ELR (cell line): ENCODE measurements around the gene SMYD3.

Experiments
- DNase-seq: peaks from one replicate; pipeline ENCODE4 v3.0.0-alpha.2; 2015; ENCODE audit warnings: low read depth

SMYD3 gene

DNA sequence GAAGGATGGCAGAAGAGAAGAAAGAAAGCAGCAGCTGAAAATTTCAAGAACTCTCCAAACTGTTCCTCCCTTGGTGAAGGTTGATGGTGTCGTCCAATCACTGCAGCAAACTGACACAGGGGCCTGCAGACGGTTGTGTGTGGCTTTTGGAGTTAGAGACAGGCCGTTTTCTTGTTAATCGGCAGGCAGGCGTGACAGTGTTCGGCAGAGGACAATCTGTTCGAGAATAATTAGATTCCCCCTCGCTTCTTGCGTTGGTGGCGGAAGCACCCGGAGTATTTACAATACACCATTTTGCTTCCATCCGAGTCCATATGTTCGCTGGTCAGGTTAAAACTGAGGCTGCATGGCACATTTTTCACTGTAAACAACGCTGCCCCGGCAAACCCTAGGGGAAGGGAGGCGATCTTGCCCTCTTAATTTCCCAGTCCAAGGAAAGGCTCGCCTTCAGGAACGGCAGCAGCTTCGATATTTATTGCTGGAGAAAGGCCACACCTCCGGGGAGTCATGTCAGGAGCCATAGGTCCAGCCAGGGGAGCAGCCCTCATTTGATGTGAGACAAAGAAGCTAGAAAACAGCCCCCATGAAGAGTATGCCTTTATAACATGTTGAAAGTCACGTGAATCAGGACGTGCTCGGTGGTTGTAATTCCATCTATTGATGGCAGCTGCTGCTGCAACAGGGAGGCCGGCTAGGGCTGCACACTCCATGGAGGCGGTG is 360.1 kb downstream of the SMYD3 start:
- DNase-seq, result no peak

DNA sequence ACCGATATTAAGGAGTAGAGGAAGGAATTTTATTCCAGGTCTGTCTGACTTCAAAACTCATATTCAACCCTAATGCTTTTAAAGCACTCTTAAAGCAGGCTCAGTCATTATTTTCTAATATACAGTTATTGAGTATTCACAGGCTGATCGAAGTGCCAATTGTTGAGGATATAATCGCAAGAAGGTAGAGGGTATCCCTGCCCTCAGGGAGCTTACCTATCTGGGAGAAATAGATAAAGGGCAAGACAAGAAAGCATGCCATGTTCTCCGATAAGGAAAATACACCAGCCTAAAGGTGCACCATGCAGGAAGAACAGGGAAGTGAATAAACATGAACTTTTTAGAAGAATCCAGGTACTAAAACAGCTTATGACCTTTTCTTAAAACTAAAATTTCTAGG is 361.2 kb downstream of the SMYD3 start:
- DNase-seq, result no peak

DNA sequence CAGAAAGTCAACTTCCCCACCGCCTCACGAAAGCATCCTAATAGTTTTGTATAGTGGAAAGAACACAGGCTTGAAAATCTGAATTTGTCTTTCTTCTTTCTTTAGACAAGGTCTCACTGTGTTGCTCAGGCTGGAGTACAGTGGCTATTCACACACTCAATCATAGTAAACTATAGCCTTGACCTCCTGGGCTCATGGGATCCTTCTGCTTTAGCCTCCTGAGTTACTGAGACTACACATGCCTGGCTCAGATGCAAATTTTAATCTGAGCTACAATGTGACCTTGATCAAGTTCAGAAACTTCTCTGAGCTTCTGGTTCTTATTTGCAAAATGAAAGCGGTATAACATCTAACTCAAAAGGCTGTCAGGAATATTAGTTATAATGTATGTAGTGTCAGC is 362.1 kb downstream of the SMYD3 start:
- no peak for DNase-seq

DNA sequence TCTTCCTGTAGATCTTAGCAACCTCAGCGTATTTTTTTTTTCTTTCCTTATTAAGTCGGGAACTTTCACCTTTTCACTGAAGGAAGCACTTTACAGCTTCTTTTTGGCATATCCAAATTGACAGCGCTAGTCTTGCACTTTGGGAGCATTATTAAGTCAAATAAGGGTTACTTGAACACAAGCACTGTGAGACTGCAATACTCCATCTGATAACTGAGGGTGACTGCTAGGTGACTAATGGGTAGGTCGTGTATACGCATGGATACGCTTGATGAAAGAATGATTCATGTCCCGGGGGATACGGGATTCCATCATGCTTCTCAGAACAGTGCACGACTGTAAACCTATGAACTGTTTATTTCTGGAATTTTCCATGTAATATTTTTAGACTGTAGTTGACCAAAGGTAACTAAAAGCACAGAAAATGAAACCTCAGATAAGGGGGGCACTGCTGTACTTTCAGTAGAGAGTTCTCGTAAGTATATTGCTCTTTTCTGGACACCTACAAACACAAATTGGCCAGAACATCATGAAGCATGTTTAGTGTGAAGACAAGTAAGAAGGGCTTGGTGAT is 364.7 kb downstream of the SMYD3 start:
- DNase-seq, result peak; percentile 97

DNA sequence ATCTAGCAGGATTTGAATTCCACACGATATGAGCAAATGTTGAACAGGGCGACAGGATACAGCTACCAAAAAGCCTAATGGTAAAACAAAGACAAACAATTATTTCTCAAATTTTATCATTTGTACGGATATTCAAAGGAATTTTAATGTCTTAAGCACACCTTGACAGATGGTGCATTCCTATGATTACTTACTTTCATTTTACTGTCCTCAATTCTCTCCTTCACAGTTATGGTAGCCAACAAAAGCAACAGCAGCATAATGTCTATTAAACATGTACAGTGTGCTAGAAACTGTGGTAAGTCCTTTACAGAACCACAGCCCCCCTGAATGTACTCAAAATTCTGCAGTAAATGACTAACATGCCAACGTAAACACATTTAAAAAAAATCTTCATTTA is 365.8 kb downstream of the SMYD3 start:
- no peak for DNase-seq

DNA sequence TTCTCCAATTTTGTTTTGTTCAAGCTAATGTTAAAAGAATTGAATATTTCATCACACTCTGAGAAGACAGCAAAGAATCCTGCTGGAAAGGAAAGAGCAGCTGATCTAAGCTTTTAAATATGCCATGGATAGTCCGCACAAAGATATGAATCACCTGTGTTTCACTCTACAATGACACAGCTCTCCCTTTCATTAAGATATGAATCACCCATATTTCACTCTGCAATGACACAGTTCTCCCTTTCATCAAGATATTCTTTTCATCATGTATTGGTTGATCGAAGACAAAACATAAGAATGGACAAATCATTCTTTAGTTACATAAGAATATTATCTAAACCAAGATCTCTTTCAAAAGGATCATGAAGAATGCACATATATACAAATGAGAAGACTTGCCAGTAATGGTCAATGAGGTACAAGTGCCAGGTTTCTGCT is 367.3 kb downstream of the SMYD3 start:
- DNase-seq, result peak; percentile 98

DNA sequence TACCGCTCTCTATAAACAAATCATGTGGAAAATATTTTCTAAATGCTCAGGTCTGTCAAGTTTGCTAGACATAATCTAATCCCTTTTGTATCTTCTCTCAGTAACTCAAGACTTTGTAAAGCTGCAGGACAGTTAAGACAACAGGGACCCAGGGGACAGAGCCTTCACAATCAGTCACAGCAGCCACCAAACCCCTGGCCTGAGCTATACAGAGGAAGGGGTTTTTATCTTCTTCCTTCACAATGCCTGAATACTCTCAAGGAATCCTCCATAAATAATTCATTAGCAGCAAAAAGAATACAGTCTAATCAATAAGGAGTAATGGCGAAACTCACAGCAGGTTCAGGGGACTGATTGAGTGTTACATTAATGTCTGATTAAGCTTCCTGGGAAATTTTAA is 368.3 kb downstream of the SMYD3 start:
- DNase-seq, result no peak

DNA sequence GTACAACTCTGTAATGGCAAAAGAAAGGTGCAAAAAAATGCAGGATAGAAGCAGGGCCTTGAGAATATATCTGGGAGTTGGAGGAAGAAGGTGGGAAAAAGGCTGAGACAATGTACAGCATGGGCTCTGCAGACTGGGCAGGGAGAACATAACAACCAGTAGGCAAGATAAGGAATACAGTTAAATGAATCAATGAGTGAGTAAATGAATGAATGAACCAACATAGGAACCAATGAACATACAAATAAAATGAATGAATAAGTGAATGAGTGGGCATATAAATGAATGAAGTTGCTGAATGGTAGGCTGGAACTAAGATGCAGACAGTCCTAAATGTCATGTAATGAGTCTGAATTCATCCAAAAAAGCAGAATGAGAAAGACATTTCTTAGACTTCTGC is 370.6 kb downstream of the SMYD3 start:
- no peak for DNase-seq

DNA sequence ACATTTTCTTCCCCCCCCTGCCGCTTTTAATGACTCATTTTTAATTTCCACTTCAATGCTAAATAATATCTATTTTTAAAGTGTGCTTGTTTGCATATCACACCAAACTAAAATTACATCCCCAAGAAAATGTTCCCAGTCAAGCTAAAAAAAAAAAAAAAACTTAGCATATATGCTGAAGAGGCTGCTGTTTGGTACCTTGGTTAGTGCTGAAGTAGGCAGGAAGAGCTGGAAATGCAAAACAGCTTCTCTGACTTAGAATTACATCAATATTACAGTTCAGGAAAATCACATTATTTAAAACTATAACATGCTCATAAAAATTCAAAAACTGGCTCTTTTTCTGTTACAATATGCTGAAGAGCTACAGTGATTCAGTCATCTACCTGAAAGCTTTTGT is 372.3 kb downstream of the SMYD3 start:
- DNase-seq, result no peak

DNA sequence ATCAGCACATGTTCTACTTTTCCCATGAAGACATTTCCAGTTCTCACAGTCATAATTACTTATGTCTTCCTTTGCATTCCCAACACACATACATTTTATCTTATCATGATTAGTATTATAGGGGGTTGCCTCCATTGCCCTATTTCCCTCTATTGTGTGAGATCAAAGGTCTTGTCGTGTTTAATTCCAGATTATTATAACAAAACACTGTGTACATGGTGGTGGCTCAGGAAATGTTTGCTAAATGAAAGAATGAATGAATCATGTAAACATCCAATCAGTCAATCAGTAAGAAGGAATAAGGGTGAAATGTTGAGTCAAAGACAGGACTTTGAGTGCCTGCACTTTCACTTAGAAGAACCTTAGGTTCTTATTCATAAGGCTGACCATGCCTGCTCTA is 376.0 kb downstream of the SMYD3 start:
- DNase-seq, result no peak

DNA sequence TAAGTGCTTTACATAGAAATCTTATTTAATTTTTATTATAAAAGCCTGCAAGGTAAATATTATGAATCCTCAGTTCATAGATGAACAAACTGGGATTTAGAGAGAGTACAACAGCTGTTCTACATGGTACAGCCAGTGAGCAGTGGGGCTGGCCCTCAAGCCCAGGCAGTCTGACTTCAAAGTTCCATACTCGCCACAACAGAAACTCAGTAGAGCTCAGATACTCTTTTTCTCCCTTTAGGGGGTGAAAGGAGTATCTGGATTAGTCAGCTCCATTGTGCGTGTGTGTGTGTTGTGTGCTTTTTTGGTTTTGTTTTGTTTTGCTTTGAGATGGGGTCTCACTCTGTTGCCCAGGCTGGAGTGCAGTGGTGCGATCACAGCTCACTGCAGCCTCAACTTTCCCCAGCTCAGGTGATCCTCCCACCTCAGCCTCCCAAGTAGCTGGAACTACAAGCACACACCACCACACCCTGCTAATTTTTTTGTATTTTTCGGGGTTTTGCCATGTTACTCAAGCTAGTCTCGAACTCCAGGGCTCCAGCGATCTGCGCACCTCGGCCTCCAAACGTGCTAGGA is 378.5 kb downstream of the SMYD3 start:
- no peak for DNase-seq

DNA sequence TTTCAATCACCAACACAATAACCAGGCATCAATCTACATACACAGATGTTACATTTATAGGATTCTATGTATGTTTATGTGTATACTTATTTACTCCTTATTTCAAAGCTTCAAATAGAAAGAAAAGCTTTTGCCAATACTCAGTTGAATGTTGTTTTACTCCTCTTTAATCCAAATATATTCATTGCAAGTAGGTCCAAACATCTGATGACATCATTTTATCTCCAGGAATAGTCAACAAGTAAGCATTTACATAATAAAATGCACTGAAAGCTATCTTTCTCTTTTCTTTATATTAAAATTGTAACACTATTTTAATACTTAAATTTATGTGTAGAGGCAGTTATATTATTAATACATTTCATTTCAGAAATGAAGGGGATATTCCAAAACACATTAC is 380.5 kb downstream of the SMYD3 start:
- DNase-seq, result no peak

DNA sequence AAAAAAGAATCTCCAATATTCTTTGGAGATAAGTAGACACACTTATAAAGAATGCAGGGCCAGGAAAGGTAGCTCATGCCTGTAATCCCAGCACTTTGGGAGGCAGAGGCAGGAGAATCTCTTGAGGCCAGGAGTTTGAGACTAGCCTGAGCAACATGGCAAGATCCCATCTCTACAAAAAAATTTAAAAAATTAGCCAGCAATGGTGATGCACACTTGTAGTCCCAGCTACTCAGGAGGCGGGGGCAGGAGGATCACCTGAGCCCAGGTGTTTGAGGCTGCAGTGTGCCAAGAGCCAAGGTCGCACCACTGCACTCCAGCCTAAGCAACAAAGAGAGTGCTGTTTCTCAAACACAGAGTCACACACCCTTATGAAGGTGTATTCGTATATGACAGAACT is 385.0 kb downstream of the SMYD3 start:
- DNase-seq, result no peak

DNA sequence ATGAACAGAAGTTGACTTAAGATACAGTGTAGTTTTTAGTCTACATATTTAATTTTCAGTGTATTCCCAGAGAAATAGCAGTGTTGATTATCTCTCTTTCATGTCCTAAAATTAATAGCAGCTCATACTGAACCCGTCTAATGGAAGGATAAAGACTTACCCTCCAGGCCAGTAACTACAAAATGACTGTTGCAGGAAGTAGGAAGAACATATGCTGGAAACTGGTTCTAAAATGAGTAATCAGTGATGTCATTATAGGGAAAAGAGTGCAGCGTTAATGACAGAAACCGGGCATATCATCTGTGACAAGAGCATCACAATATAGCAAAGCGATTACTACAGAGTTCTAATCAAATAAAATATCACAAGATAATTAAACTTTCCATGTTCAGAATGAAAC is 385.5 kb downstream of the SMYD3 start:
- peak; percentile 47 for DNase-seq

DNA sequence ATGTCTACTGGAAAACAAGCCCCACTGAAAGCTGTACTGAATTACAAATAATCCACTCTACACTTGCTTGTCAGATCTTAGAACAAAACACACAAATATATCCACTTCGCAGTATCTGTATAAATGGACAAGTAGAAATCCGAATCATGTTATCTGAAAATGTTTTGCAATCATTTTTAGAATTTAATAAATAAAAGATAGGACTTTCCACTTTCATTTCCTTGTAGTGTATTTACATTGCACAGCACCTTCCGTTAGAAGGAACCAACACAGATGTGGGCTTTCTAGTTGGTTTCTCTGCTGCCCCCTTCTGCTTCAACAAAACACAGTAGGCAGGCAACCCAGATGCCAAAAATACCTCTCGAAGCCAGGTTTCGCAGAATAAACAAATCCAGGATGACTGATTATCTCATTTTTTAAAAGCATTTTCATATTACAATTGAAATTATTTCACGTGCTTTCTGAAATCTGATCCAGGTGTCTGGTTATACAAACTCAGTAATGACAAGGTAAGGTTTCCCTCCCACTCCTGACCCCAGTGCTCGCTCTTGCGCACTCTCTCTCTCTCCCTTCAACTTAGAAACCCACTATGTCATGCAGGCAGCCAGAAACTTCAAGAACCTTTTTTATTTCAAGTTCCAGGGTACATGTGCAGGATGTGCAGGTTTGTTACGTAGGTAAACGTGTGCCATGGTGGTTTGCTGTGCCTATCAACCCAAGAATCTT is 389.9 kb downstream of the SMYD3 start:
- peak; percentile 46 for DNase-seq

DNA sequence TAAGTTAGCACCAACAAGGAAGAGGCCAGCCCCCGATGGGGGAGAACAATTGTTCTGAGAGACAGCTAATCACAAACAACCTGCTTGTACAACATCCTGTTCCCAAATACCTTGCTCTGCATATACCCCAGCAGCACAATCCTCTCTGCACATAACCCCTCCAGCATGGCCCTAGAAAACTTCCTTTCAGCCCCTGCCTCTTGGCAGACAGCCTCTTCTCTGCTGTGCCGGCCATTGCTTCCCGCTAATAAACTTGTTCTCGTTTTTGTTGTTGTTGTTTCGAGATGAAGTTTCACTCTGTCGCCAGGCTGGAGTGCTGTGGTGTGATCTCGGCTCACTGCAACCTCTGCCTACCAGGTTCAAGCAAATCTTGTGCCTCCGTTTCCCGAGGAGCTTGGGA is 392.7 kb downstream of the SMYD3 start:
- DNase-seq, result no peak

DNA sequence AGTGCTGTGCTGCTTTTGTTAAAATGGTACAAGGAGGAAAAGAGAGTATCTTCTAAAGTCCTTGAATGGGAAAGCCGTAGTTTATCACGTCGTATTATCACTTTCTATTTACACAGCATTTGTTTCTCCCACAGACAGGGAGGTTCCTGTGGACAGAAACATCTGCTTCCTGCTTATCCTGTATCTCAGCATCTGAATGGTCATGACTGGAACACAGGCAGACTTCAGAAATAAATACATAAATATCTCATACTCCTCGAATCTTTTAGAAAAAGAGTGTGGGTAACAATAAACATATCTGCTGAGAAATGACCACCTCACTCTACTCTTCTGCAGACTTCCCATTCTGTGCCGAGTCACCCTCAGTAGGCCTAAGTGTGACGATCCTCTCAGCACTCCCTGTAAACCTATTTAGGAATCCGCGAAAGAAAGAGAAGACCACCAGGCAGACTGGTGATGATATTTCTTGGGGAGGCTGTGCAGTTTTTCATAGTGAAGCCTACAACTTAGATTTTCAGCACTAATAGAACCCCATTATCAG is 393.5 kb downstream of the SMYD3 start:
- DNase-seq, result no peak

DNA sequence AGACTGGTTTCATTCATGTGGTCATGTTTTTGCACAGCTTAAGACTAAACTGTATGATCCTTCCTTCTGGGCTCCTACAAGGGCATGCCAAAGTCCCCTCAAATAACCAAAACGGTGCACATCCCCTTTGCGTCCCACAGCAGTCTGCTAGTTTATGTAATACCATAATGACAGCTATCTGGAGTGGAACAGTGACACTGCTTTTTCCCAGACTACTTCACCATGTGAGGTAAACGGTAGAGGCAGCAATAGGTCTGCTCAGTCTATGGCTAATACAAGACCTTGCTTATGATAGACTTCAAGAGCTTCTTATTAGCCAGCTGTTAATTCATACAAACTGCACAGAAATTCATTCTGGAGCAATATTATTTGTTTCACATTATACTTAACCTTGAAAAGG is 395.5 kb downstream of the SMYD3 start:
- DNase-seq, result no peak

DNA sequence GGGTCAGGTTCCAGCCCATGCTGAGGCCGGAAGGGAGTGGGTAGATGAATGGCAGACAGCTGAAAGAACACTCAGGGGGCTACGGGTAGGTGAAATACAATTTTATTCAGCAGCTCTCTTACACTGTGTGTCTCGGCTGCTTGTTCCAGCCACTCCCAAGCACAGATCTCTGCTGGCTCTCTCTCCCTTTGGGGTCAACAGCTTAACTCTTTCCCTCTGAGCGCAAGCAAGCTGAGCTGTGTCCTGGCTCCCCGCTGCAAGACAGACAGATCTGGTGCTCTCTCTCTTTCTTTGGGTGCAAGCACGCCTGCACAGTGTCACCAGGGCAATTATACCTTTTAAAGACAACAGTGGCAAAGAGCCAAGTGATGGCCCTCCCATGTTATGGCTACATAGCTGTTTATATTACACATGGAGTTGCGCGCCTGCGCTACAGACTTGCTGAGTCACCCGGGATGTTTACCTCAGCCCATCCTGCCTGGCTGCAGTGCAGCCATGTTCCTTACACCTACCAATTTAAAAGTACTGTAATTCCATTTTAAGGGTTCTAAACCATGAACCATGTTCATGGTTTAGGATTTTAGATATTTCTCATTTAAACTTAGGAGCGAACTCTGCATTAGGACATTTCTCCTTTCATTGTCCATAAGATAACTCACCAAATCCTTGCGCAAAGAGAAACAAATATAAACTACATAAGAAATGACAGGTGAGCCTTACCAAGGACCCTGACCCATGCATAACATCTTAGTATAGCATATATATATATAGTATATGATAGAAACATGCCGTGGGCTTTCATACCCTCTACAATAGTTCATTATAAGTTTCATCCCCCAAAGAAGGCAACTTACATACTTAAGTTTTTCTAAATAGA is 396.5 kb downstream of the SMYD3 start:
- DNase-seq, result peak; percentile 78

DNA sequence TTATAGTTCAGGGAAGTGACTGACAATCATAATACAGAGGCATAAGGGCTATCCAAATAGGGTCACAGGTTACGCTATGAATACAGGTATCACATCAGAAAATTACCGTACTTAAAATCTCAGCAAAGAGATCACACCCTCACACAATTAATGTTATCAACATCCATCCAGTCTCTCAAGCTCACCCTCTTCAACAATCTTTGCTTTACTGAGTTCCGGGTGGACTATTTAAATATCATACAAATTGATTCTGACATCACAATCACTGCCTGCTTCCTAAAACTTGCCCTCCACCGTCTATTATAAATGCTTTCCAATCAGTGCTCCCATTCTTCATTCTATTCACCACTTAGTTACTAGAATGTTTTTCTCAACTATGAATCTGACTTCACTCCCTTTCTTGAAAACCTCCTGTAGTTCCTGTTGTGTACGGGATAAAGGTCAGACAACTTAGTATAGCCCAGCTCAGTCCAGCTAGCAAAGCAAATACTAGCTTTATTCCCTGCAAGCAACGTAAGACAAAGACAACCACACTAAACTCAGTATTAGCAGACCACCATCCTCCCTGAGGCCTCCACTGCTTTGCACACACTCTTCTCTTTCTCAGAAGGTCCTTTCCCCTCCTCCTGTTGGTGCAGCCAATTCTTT is 398.7 kb downstream of the SMYD3 start:
- no peak for DNase-seq
